HG03045 (cell line): ENCODE measurements around the gene SMC4.
A peak's percentile ranks its signal among the peaks of the same experiment; 100 is the strongest.
"Not testable (repeated sequence)": the region's sequence is repeated elsewhere in the genome, so short reads cannot be mapped to it uniquely, and the experiment has no call there.

Source experiments
- ATAC-seq: cut with Tn5 transposase; IDR thresholded peaks from one replicate; pipeline ENCODE4 v1.9.1; 2021; ENCODE audit warnings: mild to moderate bottlenecking, moderate library complexity; ENCODE audit not compliant: unreplicated experiment

SMC4 gene

DNA sequence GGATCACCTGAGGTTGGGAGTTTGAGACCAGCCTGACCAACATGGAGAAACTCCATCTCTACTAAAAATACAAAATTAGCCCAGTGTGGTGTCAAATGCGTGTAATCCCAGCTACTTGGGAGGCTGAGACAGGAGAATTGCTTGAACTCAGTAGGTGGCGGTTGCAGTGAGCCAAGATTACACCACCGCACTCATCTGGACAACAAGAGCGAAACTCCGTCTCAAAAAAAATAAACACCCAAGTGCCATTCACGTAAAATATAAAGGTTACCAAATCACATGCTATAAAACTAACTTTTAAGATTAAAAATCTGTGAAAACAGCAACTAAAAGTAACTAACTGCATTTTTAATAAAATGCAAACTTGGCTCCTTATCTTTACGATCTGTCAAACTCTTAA, 41.2 kb downstream of the SMC4 start:
- ATAC-seq: no peak

DNA sequence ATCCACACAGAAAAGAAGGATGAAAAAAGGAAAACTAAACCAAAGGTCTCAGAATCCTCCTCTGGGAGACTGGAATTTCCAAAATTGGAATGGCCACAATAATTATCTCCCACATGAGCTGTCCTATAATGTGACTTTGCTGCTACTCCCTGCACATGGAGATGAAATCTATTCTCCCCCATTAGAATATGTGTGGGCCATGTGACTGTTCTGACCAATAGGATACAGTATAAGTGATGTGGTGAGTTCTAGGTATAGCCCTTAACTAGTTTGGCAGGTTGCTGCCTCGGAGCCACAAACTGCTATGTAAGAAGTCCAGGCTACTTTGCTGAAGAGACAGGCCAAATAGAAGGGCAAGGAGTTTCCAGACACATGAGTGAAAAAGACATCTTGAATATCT, 45.0 kb downstream of the SMC4 start:
- no peak for ATAC-seq

DNA sequence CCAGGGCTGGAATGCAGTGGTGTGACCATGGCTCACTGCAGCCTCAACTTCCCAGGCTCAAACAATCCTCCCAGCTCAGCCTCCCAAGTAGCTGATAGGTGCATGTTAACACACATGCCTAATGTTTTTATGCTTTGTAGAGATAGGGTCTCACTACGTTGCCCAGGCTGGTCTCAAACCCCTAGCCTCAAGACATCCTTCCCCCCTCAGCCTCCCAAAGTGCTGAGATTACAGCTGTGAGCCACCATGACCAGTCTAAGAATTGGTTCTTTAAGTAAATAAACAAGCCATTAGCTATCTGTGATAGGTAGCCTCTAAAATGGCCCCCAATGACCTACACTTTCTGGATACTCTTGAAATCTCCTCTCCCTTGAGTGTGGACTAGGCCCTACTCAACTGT, 46.4 kb downstream of the SMC4 start:
- ATAC-seq: no peak

- no peak for ATAC-seq
These were observed 47.1 kb downstream of the SMC4 start for GRCh38 chr3:160446522-160447056.

- ATAC-seq: no peak
These were observed 48.1 kb downstream of the SMC4 start for GRCh38 chr3:160447544-160447943.

- ATAC-seq: peak; percentile 34
These were observed 49.6 kb downstream of the SMC4 start for GRCh38 chr3:160448845-160449635.

DNA sequence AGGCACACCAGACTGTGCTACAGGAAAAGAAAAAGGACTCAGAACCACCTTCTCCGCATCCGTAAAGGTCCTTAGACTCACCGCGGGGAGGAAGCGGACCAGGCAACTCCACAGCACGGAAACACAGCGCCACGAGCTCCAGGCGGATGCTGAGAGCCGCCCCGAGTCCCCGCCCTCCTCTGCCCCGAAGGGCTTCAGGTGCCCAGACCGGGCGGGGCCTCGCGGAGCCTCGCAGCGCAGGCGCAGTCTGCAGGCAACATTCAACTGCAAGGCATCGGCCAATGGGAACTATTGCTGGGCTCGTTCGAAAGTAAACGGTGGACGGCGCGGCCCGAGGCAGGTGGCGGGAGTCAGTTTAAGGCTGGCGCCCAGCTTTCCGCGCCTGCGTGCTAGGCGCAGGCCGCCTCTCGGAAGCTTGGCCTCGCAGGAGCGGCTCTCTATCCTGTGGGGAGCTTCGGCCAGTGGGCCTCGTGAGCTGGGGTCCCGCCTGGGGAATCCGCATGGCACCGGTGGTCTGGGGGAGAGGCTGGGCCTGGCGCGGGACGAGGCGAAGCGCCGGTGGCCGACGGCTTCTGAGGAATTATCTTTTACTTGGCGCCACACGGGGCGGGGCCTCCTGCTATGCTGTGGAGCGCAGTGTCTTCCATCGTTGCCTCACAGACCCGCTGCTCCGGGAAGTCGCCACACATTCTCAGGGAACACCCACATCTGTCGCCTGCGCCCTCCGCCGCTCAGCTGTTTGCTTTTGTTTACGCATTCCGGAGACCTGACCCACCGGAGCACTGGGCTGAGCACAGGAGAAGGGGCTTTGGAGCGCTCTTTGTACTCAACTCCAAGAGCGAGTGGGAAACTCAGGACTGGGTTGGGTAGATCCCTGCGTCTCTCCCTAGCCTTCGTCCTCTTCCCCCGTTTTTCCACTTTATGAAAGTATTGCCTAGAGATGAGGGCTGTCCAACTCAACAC, 50.5 kb downstream of the SMC4 start, which contains the start of gene TRIM59:
Gene TRIM59 (minus strand): TSS at position 151 of the 963 bp plus-strand sequence. CDS start 10,603 bp downstream, outside the sequence.
- peak; percentile 97 for ATAC-seq

- ATAC-seq: no peak
These were observed 51.4 kb downstream of the SMC4 start for GRCh38 chr3:160450846-160451245.

DNA sequence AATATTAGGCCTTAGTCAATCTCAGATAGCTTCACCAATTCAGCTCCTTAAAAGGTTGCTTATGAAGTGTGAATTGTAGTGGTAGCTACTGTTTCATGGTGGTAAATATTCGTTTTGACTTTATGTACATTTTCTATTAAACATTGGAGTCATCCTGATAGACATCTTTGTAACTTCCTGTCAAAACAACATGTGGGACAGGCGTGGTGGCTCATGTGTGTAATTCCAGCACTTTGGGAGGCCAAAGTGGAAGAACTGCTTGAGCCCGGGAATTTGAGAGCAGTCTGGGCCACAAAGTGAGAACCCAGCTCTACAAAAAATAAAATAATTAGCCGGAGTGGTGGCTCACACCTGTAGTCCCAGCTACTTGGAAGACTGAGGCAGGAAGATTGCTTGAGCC, 52.2 kb downstream of the SMC4 start:
- ATAC-seq: no peak

- ATAC-seq: not testable (repeated sequence)
These were observed 52.8 kb downstream of the SMC4 start for GRCh38 chr3:160452251-160452650.

DNA sequence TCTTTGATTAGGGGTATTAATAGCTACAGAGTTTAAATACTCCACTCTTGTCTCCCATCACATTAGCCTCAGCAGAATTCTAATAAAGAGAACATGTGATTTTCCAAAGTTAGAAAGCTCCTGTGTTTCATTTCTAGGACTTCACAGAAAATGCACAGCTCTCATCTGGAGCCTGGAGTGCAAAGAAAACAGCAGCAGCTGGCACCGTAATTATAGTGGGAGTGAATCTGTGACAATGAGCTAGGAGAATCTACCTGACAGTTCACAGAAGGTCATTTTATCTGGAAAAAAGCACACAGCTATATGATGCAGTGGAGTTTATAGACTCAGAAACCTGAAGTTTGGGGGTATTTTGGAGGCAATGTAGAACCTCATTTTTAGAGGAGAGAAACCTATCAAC, 55.5 kb downstream of the SMC4 start:
- ATAC-seq: no peak

- ATAC-seq: no peak
These were observed 56.4 kb downstream of the SMC4 start for GRCh38 chr3:160455846-160456245.

DNA sequence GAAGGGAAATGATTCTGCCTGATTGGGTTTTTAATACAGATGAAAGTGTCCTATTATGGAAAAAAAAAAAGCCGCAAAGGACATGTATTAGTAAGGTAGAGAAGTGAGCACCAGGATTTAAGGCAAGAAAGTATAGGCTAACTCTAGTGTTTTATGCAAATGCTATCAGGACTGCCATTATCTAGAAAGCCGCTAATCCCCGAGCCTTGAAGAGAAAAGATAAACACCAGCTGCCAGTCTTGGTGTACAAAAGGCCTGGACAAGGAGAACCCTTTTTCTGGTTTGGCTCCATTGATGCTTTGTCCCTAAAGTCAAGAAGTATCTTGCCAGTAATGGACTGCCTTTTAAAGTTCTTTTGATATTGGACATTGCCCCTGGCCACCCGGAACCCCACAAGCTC, 58.7 kb downstream of the SMC4 start:
- no peak for ATAC-seq

- no peak for ATAC-seq
These were observed 60.1 kb downstream of the SMC4 start for GRCh38 chr3:160459450-160459970.

- ATAC-seq: no peak
These were observed 60.6 kb downstream of the SMC4 start for GRCh38 chr3:160460033-160460432.

DNA sequence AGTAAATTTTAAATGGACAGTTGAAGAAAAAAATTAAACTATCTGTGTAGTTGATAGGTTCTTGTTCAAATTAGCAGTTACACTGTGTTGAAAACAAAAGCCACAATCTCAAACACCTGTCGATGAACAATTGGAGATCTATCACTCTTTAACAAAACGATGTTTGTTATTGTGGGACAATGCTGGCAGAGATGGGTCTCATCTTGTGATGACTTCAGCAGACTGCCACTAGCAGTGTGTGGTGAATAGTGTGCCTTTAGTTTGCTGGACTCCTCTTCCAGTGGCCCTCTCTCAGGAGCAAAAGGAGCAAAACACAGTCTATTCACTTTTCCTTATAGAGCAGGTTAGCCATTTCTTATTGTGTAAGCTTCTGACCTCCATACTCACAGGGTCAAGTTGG, 64.9 kb downstream of the SMC4 start:
- ATAC-seq: no peak

DNA sequence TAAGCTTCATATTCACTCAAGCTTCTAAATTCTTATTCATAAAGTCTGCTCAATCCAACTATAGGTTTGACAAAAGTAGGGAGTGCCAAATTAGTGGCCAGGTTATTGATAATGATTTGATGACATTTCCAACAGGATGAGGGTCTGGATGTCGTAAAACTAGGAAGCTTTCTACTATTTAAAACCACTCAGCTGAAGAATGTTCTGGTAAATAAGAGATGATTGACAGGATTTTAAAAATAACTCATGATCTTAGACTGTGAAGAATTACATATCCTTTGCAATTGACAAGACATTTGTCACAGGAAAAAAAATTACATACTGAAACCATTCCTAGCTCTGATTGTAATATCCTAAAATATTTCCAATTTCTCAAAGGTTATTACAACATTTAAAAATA, 65.5 kb downstream of the SMC4 start:
- no peak for ATAC-seq

GRCh38 chr3:160470181-160470580, 70.7 kb downstream of the SMC4 start:
- no peak for ATAC-seq

- no peak for ATAC-seq
These were observed 72.4 kb downstream of the SMC4 start for GRCh38 chr3:160471892-160472291.

DNA sequence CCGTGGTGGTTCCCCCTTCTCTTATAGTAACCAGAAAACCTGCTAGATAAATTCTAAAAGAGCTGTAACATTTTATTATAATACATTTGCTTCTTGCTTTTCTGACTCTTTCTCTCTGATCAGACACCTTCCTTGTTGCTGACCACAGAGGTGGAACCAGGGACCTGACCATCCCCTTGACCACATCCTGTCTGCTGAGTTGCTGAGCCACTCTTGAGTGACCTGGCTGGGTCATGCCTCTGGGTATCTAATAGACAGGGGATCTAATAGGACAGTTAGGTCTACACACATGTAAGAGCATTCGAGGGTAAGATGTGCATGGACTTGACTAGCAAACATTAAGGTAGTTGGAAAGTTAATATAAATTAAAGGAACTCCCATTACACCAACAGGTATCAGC, 72.9 kb downstream of the SMC4 start:
- no peak for ATAC-seq

GRCh38 chr3:160473221-160473620, 73.8 kb downstream of the SMC4 start:
- ATAC-seq: no peak
